CD4-positive, alpha-beta T cell treated with Interleukin-17A for 4 hours (primary cell): ENCODE data around the gene WWP2.

ENCODE experiments used
- DNase-seq: peaks from one replicate; pipeline ENCODE4 v3.0.0-alpha.2; 2020; ENCODE audit warnings: mixed read lengths

The WWP2 gene

DNA sequence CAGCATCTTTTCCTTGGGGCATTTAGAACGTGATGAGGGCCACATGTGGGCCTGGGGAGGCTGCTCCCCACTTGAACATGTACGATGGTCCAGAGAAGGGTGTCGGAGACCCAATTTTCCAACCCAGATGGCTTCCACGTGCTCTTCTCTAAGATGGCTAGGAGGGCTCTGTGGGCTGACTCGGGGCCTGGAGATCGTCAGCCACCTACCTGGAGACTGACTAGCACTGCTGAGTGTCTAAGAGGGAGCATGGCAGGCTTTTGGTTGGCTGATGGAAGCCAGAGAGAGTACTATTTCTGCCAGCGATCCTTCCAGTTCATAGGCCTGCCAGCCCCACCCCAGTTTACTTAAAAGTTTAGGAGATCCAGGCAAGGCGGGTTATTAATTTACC, 128.8 kb downstream of the WWP2 start:
- DNase-seq = no peak

DNA sequence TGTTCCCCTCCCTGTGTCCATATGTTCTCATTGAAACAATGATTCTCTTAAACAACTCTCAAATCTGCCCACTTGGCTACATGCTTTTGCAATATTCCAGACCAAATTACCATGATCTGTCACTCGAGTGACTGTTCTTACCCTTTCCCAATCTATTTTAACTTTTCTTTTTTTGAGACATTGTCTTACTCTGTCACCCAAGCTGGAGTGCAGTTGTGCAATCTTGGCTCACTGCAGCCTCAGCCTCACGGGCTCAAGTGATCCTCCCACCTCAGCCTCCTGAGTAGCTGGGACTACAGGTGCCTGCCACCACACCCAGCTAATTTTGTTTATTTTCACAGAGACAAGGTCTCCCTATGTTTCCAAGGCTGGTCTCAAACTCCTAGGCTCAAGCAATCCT, 130.2 kb downstream of the WWP2 start:
- DNase-seq = no peak

DNA sequence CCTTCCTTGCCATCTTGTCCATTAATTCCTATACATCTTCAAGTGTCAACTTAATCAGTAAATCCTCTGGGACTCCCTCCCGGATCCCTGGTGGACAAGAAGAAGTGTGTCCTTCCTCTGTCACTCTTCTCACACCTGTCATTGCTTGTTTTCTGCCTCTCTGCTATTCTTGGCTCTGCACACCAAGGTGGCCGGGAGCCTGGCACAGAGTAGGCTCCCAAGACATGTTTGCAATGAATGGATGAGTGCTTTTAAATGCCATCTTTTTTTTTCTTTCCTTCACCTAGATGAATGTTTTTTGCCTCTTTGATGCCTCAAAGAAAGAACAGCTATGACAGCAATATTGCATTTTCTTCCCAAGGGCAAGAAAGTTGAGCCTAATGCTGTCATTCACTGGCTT, 131.0 kb downstream of the WWP2 start:
- no peak for DNase-seq

DNA sequence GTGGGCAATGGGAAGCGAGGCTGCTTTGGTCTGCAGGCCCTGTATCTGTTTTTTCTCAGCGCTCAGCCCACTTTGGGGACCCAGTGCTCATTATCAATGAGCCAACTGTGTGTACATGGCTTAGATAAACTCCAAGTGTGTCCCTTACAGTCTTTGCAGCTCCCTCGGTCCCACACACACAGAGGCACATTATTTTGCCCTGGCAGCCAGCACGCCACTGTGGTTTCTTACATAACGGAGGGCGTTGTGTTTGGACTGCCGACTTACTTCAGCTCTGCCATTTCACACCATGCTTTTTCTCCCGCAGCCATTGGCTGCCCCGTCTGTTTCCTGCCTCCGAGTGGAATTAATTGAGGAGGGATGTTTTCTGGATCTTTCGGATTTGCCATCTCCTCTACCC, 132.5 kb downstream of the WWP2 start:
- DNase-seq = no peak

DNA sequence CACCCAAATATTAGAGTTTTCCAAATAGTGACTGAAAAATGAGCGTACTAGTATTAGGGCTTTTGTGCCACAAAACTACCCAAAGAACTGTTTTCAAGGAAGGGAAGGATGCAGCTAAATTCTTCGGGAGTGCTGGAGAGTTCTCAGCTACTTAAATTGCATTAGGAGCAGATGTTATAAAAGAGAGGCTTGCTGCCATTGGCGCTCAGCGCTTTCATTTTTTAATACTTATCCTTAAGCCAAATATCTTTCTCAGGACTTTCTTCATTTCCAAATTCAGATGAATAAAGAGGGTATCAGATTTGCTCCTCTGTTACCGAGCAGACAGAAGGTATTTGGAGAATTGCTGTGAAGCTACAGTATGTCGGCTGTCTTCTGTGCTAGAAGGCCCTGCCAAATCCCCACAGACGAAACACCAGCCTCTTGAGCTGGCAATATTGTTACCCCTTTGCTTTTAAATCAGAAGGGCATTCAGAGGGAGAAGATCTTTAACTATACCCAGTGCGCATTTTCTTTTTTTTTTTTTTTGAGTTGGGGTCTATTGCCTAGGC, 141.8 kb downstream of the WWP2 start:
- DNase-seq = no peak

DNA sequence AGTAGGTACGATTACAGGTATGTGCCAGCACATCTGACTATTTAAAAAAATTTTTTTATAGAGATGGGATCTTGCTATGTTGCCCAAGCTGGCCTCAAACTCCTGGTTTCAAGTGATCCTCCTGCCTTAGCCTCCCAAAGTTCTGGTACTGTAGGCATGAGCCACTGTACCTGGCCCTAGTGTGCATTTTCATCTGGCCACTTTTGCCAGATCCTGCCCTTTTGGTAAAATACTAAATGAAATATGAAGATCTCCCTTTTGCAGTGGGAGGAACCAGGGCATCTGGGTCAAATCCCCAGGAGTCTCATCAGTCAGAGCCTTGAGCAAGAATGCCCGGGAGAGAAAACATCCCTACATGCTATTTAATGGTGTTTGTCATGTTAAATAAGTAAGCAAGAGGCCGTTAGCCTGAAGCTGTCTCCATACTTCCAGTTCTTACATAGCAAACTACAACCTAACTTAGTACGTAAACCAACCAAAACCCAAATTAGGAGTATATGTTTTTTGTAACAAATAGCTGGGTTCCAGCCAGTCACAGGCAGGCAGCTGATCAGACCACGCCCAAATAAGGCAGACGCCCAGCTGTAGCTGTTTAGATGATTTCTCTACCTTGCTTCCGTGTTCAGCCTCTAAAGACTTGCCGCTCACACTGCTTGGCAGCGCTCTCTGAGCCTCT, 142.5 kb downstream of the WWP2 start:
- no peak for DNase-seq

DNA sequence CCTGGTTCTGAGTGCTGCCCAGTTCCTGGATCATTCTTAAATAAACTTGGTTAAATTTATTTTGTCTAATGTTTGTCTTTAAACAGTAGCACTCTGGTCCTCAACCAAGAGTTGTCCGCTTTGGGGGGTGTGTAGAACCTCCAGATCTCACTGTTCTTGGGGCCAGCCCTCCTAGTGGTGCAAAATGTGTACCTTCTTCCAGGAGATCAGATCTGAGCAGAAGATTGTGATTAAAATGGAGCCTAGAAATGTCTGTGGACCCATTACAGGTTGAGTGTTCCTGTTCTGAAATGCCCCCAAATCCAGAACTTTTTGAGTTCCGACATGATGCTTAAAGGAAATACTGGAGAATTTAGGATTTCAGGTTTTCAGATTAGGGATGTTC, 143.0 kb downstream of the WWP2 start:
- no peak for DNase-seq

DNA sequence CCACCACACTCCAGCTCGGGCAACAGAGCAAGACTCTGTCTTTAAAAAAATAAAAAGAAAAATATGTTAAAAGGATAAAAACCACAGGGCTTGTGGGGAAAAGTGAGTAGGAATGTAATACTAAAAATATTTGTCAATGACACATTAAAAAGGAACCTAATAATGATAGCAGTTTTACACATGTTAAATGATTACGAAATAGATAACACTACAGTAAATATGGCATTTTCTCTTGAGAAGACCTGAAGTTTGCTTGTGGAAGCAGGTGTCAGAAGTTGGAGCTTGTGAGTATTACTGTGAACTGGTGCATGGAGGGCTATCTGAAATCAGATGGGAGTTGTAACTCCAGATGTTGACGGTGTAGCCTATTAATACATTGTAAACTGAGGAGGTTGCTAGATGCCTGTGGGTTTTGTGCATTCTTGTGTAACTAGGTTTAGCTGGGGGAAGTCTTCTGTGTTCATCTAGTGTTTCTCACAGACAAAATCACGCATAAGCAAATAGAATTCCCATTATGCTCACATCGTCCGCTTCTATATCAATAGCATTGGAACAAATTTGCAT, 144.8 kb downstream of the WWP2 start:
- DNase-seq = no peak

DNA sequence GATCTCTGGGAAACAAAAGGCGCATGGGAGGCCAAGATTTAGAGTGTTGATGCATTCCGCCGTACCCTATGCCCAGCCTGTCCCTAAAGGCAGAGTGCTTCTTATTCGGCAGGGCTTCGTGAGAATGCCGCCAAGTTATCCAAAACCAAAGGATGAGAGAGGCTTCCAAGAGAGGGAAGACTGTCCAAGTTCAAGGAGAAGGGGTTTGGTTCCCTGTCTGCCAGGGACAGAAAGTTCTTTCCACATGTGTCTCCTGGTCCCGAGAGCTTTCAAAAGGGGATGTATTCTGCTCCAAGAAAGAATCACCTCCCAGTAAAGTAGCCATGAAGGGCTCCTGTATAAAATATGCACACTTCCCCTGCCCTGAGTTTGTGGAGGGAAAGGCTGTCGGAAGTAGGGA, 146.9 kb downstream of the WWP2 start:
- no peak for DNase-seq

DNA sequence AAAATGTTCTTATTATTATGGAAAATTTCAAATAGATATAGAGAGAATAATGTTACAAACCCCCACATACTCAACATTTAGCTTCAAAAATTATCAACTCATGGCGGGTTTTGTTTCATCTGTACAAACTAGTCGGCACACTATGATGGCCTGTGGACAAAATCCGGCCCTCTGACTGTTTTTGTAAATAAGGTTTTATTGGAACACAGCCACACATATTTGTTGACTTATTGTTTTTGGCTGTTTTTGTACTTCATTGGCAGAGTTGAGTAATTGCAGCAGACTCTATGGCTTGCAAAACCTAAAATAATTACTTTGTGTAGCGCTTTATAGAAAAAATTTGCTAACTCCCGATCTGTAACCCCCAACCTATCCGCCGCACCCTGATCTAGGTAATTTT, 147.6 kb downstream of the WWP2 start:
- no peak for DNase-seq

DNA sequence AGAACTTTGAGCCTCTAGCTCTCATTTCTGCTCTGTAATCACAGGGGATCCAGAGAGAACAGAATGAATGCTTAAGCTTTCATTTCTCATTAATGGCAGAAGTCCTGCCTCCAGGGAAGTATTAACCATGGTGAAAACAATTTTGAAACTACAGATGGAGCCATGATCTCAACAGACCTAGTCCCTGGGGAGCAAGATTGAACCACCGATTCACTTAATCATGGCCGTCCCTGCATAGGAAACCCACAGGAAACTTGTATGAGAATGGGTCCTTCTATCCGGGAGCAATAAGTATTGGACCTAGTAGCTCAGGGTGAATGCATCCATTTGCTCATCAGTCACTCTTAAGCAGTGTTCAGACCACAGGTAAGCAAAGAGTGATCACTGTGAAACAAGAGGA, 148.8 kb downstream of the WWP2 start:
- no peak for DNase-seq

DNA sequence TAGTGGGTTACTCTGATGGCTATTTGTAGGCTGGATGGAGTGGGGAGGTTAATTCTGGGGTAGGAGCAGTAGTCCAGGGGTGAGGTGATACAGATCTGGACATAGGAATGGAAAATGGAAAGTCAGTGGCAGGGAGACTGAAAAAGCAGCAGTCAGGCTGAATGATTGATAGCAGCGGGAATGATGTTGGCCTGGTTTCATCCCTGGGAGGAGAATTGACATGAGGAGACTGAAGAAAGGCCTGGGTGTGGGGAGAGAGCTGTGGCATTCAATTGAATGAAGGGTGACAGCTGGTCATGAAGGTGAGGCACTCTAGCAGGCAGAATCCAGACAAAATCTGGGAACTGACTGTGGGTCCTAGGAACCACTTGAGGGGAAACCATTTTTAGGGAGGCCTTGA, 154.3 kb downstream of the WWP2 start:
- no peak for DNase-seq

DNA sequence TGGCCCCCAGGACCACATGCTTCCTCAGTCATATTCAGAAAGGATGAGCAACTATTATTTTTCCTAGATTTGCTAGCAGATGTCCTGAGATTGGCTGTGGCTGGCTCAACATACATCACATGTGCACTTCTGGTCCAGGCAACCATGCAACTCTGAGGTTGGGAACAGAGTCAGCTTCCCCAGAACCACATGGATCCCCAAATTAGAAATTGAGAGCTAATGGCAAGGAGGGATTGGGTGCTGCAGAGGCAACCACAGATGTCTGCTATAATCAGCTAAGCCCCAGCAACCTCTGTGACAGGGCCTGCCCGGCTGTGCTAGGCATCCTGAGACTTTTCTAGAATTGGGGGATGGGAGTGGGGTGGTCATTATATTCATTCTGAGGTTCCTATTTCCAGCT, 155.2 kb downstream of the WWP2 start:
- no peak for DNase-seq

DNA sequence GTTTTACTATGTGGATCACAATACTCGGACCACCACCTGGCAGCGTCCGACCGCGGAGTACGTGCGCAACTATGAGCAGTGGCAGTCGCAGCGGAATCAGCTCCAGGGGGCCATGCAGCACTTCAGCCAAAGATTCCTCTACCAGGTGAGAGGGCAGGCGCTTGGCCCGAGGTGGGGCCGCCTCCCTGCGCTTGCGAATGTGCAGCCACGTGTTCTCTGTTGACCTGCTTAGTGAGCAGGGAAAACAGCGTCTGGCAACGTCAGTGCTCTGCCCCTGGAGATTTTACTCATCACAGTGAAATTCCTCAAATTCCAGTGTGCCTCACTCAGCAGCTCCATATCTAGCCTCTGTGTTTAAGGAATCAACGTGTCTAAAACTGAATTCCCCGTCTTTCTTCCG, 155.6 kb downstream of the WWP2 start:
- no peak for DNase-seq

DNA sequence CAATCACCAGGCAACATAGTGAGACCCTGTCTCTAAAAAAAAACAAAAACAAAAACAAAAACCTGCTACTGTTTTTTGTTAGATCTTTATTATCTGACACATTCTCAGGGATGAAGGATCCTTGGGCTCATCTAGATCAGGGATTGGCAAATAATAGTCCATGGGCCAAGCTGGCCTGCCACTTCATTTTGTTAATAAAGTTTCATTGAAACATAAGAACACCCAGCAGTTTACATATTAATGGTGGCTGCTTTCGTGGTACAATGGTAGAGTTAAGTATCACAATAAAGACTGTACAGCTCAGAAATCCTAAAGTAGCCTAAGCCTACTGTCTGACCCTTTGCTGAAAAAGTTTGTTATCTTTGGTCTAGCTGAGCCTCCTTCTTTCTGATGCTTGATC, 156.1 kb downstream of the WWP2 start:
- no peak for DNase-seq

DNA sequence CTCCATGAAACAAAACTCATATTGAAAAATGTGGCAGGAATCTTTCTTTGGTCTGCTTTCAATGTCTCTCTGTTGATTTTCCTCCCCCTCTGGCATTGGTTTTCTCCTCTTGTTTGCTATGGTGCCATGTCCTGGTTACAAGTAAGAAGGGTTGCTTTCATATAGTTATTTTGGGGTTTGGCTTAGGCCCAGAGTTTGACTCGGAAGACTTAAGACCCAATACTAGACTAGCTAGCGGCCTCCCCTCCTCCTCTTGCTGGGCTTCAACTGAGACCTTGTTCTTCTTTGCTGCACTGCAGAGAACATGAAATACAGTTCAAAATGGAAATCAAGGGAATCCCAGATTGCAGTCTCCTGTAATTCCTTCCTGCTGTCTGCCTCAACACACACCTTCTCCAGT, 159.0 kb downstream of the WWP2 start:
- DNase-seq = no peak

DNA sequence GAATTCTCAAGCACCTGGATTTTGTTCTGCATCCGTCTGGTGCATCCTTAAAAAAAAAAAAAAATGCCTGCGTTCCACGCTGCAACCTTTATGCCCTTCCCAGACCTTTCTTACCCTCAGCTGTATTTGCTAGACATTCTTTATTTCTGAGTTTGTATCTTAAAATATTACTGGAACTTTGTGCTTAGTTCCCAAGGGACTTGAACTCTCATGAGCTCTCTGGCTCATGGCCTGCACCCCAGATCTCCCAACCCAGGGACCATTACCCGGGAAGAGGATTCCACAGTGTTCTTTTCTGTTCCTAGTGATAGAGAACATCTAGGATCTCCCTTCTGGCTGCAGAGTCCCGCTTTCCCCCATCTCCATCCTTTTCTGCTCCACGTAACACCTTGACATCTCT, 160.1 kb downstream of the WWP2 start:
- no peak for DNase-seq

DNA sequence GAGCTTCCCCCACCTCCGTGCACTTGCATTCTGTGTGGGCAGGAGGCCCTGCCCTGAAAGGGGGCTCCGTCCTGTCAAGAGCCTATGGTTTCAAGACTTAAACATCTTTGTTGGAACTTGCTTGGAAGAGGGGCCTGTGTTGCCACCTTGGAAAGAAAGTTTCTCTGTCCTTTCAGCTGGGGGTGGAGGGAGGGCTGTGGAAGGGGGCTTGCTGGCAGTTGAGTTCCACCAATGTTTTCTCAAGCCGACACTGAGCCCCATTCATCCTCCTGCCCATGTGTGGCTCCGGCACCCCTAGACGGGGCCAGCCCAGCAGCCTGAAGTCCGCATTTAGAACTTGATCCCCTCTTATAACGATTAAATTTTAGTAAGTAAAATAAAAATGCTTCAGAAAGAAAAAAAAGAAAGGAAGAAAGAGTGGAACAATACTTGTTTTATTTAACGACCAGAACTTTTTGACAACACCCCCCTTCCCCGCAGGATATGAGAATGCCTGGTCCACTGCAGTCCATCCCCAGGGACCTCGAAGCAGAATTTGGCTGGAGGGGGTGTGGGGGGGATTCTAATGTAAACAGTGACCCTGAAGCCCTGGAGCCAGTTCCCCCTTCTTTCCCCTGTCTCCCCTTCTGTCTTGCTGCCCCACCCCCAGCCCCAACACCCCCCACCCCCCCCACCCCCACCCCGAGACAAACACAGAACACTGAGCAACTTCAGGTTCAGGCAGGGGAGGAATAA, 162.1 kb downstream of the WWP2 start:
- DNase-seq = no peak

DNA sequence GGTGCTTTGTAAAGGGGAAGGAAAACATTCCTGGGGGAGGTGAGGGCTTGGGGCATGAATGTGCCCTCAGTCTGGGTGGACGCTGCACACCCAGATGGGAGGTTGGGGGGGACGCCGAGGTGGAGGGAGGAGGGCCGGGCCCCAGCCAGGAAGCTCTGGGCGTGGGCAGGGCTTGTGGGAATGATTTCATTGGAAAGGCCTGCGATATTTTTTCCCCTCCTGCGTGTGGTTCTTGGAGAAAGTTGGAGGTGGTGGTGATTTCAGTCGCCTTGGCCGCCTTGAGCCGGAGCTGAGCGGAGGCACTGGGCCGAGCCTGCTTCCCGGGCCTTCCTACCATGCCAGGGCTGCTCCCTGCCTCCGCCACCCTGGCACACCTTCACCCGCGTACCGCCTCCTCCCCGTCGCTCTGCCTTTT, 162.7 kb downstream of the WWP2 start:
- DNase-seq = no peak

DNA sequence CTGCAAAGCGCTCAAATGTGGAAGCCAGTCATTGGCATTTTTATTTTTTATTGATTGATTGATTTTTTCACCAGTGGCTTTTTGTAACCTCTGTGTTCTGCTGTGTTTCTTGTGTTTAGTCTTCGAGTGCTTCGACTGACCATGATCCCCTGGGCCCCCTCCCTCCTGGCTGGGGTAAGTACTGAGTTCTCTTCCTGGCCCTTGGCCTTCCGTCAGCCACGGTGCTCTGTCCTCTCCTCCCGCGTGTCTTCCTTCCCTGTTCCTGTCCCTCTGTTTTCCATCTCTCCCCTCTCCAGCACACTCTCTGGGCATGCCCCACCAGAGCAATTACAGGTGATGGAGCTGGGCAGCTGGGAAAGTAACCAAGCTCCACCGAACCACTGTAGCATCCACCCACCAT, 163.2 kb downstream of the WWP2 start:
- DNase-seq = no peak

DNA sequence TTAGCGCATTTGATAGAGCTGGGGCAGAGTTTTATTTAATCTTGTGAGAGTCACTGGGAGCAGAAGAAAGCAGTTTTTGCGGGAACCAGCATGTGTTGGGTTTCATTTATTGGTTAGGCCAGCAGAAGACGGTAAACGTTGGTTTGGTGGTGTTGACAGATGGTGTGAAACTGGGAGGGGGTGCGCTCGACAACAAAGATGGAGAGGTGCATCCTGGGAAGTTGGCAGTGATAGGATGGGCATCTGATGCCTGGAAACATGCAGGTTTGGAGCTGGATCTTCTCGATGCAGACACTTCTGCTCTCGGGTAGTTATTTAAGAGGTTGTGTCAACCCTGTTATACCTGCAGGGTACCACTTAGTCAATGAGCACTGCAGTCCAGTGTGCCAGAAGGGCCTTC, 164.1 kb downstream of the WWP2 start:
- no peak for DNase-seq

DNA sequence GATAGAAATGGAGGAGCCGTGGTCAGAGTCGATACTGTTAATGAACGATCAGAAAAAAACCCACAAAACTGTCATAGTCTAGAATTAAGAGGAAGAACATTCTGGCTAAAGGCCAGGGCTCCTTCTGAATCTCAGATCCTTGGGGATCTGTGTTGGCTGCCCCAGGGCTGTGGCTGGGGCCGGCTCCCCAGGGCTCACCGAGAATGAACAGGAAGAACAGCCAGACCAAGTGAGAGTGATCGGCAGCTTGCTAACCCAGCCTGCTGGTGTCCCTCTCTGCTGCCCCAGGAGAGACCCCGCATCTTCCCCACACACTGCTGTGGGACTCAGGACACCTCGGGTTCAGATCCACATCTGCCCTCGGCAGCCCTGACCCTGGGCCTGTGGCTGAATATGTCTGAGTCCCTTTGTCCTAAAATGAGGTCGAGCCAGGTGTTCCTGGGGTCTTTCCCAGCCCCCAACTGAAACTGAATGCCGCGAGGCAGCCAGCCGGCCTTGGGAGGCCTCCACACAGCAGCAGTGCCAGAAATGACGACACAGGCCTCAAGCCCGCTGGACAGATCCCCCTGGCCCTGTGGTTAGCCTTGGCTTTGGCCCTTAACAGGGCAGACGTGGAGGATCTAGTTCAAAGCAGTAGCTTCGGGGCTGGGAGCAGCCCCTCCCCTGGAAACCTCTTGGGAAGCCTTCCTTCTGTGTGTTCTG, 165.1 kb downstream of the WWP2 start:
- DNase-seq = no peak

DNA sequence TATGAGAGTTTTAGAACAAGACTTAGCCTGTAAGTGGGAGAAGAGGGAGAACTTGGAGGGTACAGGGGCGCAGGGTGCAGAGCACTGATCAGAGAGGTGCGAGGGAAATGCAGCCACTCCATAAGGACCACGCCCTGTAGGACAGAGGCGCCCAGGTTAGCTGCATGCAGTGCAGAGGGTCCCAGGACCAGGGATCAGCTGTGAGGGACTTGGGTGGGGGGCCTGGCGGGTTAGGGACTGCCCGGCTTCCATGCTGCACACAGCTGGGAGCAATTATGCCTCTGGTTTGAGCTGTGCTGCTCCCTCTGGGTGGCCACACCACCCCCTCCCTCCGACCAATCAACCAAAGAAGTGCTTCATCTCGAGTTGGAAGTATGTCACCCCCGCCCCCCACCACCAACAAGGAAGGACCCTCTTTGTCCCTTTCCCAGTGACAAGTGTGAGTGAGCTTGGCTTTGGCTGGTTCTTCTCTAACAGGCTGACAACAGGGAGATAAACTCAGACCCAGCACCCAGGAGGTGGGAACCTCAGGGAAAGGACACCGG, 166.8 kb downstream of the WWP2 start:
- DNase-seq = no peak
